Vagina (tissue), 2 donors: ENCODE measurements around the gene PCNX2.

Source experiments
- POLR2A ChIP-seq, 2 donors: fragments of 450-650 bp; IDR thresholded peaks; one replicate each; pipeline ENCODE4 v1.6.1; 2017; ENCODE audit warnings: antibody characterized with exemption in 2 of 2, mild to moderate bottlenecking in 2 of 2, moderate library complexity in 2 of 2
- POLR2AphosphoS5 ChIP-seq, 2 donors: sonication (generic); formaldehyde crosslinking; IDR thresholded peaks; one replicate each; pipeline ENCODE4 v1.9.0; 2017; ENCODE audit warnings: antibody characterized with exemption in 2 of 2, mild to moderate bottlenecking in 2 of 2, low read depth in 1 of 2; ENCODE audit not compliant: insufficient read depth in 1 of 2
- TF ChIP-seq, protein P1 (sequence below), 3 experiments: fragments of 450-650 bp in 2 of 3; fragments of 200-600 bp in 1 of 3; sonication (generic) in 1 of 3; IDR thresholded peaks; one replicate each; pipeline ENCODE4 v1.5.1; 2017 to 2019; ENCODE audit warnings: antibody characterized with exemption in 3 of 3, mild to moderate bottlenecking in 2 of 3, moderate library complexity in 2 of 3

DNA sequence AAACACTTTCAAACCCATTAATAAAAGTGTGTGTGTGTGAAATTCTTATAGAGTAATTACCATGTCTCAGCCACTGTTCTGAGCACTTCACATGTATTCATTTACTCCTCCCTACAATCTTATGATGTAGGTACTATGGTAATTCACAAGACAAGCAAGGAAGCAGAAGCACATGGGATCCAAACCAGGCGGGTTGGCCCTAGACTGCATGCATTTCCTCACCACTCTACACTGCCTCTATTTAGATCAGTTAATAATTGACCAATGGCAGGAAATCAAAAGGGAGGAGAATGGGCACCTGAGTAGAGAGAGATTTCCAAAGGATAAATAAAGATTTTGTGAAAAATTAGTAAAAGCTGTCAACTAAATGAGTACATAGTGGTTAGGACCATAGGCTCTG is 47.7 kb upstream of the PCNX2 start:
- TF ChIP-seq, protein P1, sequence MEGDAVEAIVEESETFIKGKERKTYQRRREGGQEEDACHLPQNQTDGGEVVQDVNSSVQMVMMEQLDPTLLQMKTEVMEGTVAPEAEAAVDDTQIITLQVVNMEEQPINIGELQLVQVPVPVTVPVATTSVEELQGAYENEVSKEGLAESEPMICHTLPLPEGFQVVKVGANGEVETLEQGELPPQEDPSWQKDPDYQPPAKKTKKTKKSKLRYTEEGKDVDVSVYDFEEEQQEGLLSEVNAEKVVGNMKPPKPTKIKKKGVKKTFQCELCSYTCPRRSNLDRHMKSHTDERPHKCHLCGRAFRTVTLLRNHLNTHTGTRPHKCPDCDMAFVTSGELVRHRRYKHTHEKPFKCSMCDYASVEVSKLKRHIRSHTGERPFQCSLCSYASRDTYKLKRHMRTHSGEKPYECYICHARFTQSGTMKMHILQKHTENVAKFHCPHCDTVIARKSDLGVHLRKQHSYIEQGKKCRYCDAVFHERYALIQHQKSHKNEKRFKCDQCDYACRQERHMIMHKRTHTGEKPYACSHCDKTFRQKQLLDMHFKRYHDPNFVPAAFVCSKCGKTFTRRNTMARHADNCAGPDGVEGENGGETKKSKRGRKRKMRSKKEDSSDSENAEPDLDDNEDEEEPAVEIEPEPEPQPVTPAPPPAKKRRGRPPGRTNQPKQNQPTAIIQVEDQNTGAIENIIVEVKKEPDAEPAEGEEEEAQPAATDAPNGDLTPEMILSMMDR (IDR thresholded peaks at IDR 0.05): no peak
- TF ChIP-seq POLR2AphosphoS5 (IDR thresholded peaks at IDR 0.05; ENCODE audit: insufficient read depth in 1 of 2, low read depth in 1 of 2): no peak
- no peak for TF ChIP-seq POLR2A (IDR thresholded peaks at IDR 0.05)
